GM12878 (cell line): ENCODE results near the gene ADAMTSL3.
"Not testable (repeated sequence)": the region's sequence is repeated elsewhere in the genome, so short reads cannot be mapped to it uniquely, and the experiment has no call there.

Experiments used
- TAF1 ChIP-seq: IDR thresholded peaks from 2 replicates; pipeline ENCODE4 v1.6.1; 2011; ENCODE audit warnings: mild to moderate bottlenecking, low read depth, low read length, borderline replicate concordance
- ZNF274 ChIP-seq: IDR thresholded peaks from one replicate; pipeline ENCODE4 v1.8.0; 2011; ENCODE audit not compliant: insufficient read length, insufficient read depth
- TF ChIP-seq, protein P1 (sequence below): IDR thresholded peaks from 2 replicates; pipeline ENCODE4 v1.6.1; 2012; ENCODE audit warnings: low read length, inconsistent platforms
- TF ChIP-seq, protein P2 (sequence below): fragments of 450-650 bp; IDR thresholded peaks from 2 replicates; pipeline ENCODE4 v1.6.1; 2017; ENCODE audit warnings: mild to moderate bottlenecking, moderate library complexity
- TF ChIP-seq, protein P3 (sequence below): IDR thresholded peaks from 2 replicates; pipeline ENCODE4 v1.6.1; 2012; ENCODE audit warnings: low read depth, low read length, improper control_type of control experiment
- TF ChIP-seq, protein P4 (sequence below), 3 experiments: IDR thresholded peaks in 2 of 3; conservative IDR thresholded peaks in 1 of 3; 2 replicates each; pipeline ENCODE4 v1.5.1; 2011; ENCODE audit warnings: low read depth in 3 of 3, low read length in 3 of 3, mild to moderate bottlenecking in 3 of 3, control low read depth in 2 of 3, moderate library complexity in 2 of 3, inconsistent platforms in 1 of 3, mixed read lengths in 1 of 3; ENCODE audit not compliant: control insufficient read depth in 2 of 3, insufficient read depth in 1 of 3; ENCODE audit errors: extremely low read depth in 1 of 3

DNA sequence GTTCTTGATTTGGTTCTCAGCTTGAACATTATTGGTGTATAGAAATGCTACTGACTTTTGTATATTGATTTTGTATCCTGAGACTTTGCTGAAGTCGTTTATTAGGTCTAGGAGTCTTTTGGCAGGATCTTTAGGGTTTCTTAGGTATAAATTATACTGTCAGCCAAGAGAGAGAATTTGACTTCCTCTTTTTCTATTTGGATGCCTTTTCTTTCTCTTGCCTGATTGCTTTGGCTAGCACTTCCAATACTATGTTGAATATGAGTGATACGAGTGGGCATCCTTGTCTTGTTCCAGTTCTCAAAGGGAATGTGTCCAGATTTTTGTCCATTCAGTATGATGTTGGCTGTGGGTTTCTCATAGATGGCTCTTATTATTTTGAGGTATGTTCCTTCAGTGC lies 409.8 kb downstream of the ADAMTSL3 start:
- not testable (repeated sequence) for TF ChIP-seq ZNF274, TAF1
- TF ChIP-seq, protein P1, sequence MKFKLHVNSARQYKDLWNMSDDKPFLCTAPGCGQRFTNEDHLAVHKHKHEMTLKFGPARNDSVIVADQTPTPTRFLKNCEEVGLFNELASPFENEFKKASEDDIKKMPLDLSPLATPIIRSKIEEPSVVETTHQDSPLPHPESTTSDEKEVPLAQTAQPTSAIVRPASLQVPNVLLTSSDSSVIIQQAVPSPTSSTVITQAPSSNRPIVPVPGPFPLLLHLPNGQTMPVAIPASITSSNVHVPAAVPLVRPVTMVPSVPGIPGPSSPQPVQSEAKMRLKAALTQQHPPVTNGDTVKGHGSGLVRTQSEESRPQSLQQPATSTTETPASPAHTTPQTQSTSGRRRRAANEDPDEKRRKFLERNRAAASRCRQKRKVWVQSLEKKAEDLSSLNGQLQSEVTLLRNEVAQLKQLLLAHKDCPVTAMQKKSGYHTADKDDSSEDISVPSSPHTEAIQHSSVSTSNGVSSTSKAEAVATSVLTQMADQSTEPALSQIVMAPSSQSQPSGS = not testable (repeated sequence)
- TF ChIP-seq, protein P2, sequence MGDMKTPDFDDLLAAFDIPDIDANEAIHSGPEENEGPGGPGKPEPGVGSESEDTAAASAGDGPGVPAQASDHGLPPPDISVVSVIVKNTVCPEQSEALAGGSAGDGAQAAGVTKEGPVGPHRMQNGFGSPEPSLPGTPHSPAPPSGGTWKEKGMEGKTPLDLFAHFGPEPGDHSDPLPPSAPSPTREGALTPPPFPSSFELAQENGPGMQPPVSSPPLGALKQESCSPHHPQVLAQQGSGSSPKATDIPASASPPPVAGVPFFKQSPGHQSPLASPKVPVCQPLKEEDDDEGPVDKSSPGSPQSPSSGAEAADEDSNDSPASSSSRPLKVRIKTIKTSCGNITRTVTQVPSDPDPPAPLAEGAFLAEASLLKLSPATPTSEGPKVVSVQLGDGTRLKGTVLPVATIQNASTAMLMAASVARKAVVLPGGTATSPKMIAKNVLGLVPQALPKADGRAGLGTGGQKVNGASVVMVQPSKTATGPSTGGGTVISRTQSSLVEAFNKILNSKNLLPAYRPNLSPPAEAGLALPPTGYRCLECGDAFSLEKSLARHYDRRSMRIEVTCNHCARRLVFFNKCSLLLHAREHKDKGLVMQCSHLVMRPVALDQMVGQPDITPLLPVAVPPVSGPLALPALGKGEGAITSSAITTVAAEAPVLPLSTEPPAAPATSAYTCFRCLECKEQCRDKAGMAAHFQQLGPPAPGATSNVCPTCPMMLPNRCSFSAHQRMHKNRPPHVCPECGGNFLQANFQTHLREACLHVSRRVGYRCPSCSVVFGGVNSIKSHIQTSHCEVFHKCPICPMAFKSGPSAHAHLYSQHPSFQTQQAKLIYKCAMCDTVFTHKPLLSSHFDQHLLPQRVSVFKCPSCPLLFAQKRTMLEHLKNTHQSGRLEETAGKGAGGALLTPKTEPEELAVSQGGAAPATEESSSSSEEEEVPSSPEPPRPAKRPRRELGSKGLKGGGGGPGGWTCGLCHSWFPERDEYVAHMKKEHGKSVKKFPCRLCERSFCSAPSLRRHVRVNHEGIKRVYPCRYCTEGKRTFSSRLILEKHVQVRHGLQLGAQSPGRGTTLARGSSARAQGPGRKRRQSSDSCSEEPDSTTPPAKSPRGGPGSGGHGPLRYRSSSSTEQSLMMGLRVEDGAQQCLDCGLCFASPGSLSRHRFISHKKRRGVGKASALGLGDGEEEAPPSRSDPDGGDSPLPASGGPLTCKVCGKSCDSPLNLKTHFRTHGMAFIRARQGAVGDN = not testable (repeated sequence)
- TF ChIP-seq, protein P3, sequence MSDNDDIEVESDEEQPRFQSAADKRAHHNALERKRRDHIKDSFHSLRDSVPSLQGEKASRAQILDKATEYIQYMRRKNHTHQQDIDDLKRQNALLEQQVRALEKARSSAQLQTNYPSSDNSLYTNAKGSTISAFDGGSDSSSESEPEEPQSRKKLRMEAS = not testable (repeated sequence)
- TF ChIP-seq, protein P4, sequence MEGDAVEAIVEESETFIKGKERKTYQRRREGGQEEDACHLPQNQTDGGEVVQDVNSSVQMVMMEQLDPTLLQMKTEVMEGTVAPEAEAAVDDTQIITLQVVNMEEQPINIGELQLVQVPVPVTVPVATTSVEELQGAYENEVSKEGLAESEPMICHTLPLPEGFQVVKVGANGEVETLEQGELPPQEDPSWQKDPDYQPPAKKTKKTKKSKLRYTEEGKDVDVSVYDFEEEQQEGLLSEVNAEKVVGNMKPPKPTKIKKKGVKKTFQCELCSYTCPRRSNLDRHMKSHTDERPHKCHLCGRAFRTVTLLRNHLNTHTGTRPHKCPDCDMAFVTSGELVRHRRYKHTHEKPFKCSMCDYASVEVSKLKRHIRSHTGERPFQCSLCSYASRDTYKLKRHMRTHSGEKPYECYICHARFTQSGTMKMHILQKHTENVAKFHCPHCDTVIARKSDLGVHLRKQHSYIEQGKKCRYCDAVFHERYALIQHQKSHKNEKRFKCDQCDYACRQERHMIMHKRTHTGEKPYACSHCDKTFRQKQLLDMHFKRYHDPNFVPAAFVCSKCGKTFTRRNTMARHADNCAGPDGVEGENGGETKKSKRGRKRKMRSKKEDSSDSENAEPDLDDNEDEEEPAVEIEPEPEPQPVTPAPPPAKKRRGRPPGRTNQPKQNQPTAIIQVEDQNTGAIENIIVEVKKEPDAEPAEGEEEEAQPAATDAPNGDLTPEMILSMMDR (IDR thresholded peaks at IDR 0.05 in 2 of 3, conservative IDR thresholded peaks at IDR 0.05 in 1 of 3; ENCODE audit: control insufficient read depth in 2 of 3, extremely low read depth in 1 of 3, insufficient read depth in 1 of 3, low read depth in 3 of 3, low read length in 3 of 3) = not testable (repeated sequence)
